Endometrium (tissue), 2 donors: ENCODE data around the gene FBF1.
"Not testable (repeated sequence)": the region's sequence is repeated elsewhere in the genome, so short reads cannot be mapped to it uniquely, and the experiment has no call there.

Experiments used
- FAIRE-seq: peaks from 2 replicates; lab custom pipeline; 2012; peaks lifted over from hg19 to GRCh38; lab: Jason Lieb, UNC
- donor health status: control.
- donor health status: control.

The FBF1 gene

GRCh38 chr17:75895370-75896155 is 45.3 kb downstream of the FBF1 start:
- no peak for FAIRE-seq

GRCh38 chr17:75894049-75894733 is 46.7 kb downstream of the FBF1 start:
- FAIRE-seq = no peak

GRCh38 chr17:75893305-75894048 is 47.4 kb downstream of the FBF1 start:
- no peak for FAIRE-seq

- FAIRE-seq = no peak
Observed at GRCh38 chr17:75892556-75893224, 48.2 kb downstream of the FBF1 start.

- no peak for FAIRE-seq
Observed at GRCh38 chr17:75891605-75892555, 49.0 kb downstream of the FBF1 start.

GRCh38 chr17:75891022-75891604 is 49.7 kb downstream of the FBF1 start:
- FAIRE-seq = no peak

- no peak for FAIRE-seq
Observed at GRCh38 chr17:75889454-75889853, 51.4 kb downstream of the FBF1 start.

- FAIRE-seq = no peak
Observed at GRCh38 chr17:75888484-75888883, 52.4 kb downstream of the FBF1 start.

GRCh38 chr17:75885860-75886259 is 55.0 kb downstream of the FBF1 start:
- FAIRE-seq = not testable (repeated sequence)

- no peak for FAIRE-seq
Observed at GRCh38 chr17:75885431-75885830, 55.4 kb downstream of the FBF1 start.

GRCh38 chr17:75881678-75882454 is 59.0 kb downstream of the FBF1 start:
- no peak for FAIRE-seq

GRCh38 chr17:75880266-75880665 is 60.6 kb downstream of the FBF1 start:
- FAIRE-seq = no peak

GRCh38 chr17:75878174-75878998 is 62.5 kb downstream of the FBF1 start, which contains the start of gene TRIM47:
TSS of gene TRIM47 (minus strand) at chr17:75878581. CDS start at chr17:75878548, 33 bp downstream.
- FAIRE-seq = no peak

GRCh38 chr17:75877752-75878173 is 63.1 kb downstream of the FBF1 start:
- FAIRE-seq = no peak

- no peak for FAIRE-seq
Observed at GRCh38 chr17:75876938-75877751, 63.7 kb downstream of the FBF1 start.

GRCh38 chr17:75876190-75876937 is 64.5 kb downstream of the FBF1 start:
- FAIRE-seq = no peak

GRCh38 chr17:75875940-75876189 is 65.0 kb downstream of the FBF1 start:
- FAIRE-seq = no peak
